CD4-positive, alpha-beta T cell treated with Interleukin-4 for 1 hour (primary cell): Measurements from ENCODE around the gene PPARD.
"Not testable (repeated sequence)": the region's sequence is repeated elsewhere in the genome, so short reads cannot be mapped to it uniquely, and the experiment has no call there.

Source experiments
- DNase-seq, 2 donors: peaks; one replicate each; pipeline ENCODE4 v3.0.0-alpha.2; 2020 to 2022

The PPARD gene

DNA sequence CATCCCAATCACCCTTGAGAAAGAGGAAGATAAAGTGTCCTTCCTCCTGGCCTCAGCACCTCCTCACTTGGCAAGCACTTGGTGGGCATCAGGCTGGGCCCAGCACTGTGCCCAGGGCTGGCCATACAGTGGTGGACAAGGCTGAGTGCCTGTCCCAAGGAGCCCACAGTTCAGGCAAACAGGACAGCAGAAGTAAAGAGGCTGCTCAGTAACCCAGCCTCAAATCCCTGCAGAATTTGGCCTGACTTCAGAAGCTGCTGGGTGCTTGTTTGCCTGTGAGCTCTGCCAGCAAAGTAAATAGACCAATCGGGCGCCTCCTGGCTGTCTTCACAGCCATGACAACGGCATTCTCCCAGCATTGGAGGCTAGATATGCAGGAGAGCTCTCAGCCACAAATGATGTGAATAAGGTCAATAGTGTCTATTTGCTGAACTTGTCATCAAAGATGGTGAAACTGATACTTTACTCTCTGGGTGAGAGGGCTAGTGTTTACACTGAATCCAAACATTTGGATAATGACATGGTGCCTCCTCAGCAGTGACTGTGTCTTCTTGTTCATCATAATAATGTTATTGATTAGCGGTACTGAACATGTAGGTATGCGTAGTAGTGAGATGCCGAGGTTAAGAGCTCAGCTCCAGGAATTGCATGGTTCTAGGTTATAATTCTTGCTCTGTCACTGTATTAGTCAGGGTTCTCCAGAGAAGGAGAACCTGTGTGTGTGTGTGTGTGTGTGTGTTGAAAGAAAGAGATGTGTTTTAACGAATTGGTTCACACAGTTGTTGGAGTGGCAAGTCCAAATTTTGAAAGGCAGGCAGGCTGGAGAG, 72.9 kb downstream of the PPARD start:
- DNase-seq: peak in 1 of 2 donors; percentile 42

DNA sequence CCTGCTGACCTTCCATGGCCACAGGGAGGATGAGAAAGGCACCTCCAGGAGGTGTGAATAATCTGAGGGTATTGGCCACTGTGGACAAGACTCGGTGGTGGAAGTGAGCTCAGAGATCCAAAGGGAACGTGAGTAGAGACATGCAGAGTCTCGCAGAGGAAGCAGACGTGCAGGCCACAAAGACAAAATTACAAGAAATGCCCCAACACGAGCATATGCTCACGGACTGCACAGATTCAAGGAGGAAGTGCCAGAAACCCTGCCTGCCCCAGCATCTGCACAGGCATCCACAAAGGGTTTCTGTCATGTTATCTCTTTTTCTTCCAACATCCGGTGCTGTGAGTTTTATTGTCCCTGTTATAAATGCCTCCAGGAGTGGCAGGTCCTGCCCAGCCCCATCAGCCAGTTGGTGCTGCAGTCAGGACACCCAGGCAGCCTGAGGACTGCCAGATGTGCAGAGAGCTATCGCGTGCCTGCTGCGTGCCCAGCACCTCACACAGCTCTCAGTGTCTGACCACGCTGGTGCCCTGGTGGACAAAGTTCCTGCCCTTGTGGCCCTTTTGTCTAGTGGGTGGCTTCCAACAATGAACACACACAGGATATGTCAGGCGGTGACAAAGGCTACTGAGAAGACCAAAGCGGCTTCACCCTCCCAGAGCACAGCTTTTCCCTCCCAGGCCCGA, 75.8 kb downstream of the PPARD start:
- DNase-seq: no peak

DNA sequence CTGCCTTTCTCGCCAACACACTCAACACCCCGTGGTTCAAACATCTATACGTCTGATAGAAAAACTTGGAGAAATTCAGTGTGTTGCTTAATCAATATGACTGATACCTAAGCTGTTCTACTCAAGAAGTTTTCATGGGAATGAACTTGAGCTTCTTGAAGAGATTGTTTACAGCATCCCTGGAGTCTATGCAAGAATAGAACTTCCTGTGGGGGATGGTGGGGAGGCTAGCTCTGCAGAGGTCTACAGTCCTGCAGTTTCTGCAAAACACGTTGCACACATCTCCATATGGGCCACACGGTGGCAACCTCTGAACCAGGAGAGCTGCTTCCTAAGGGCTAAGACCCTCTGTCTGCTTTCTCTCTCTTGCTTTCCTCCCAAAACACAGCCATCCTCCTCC, 77.1 kb downstream of the PPARD start:
- DNase-seq: no peak

DNA sequence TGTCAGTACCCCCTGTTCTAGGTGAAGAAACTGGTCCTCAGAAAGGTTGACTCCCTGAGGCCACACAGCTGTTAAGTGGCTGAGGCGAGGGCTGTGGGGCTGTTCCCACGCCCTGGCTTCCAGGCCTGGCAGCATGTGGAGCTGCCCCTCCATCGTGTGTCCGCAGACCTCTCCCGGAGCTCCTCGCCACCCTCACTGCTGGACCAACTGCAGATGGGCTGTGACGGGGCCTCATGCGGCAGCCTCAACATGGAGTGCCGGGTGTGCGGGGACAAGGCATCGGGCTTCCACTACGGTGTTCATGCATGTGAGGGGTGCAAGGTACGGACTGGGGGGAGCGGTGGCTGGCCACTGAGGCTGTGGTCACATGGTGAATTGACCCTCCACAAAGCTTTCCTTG, 77.6 kb downstream of the PPARD start:
- no peak for DNase-seq

DNA sequence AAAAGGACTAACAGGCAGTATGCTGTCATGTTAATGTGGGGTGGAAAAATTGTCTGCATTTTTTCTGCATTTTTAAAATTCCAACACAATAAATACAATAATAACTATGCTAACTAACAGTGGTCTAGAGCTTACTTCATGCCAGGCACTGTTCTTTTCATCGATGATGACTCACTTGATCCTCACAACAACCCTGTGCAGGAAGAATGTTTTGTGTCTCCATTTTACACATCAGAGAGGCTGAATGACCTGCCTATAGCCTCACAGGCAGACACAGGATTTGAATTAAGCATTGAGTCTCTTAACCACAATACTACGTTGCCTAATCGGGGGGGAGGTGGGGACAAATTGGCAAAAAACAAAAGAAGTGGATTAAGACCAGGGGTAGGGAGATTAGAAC, 82.9 kb downstream of the PPARD start:
- DNase-seq: no peak

DNA sequence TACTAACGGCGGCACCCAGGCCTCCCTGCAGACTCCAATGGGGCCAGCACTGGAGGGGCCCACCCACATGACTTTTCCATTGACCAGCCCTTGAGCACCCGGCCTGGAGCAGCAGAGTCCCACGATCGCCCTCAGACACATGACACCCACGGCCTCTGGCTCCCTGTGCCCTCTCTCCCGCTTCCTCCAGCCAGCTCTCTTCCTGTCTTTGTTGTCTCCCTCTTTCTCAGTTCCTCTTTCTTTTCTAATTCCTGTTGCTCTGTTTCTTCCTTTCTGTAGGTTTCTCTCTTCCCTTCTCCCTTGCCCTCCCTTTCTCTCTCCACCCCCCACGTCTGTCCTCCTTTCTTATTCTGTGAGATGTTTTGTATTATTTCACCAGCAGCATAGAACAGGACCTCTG, 83.7 kb downstream of the PPARD start:
- DNase-seq: no peak

DNA sequence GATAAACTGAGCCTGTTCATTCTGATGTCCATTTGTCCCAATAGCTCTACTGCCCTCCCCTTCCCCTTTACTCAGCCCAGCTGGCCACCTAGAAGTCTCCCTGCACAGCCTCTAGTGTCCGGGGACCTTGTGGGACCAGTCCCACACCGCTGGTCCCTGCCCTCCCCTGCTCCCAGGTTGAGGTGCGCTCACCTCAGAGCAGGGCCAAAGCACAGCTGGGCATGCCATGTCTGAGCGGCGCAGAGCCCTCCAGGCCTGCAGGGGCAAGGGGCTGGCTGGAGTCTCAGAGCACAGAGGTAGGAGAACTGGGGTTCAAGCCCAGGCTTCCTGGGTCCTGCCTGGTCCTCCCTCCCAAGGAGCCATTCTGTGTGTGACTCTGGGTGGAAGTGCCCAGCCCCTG, 85.1 kb downstream of the PPARD start:
- no peak for DNase-seq

DNA sequence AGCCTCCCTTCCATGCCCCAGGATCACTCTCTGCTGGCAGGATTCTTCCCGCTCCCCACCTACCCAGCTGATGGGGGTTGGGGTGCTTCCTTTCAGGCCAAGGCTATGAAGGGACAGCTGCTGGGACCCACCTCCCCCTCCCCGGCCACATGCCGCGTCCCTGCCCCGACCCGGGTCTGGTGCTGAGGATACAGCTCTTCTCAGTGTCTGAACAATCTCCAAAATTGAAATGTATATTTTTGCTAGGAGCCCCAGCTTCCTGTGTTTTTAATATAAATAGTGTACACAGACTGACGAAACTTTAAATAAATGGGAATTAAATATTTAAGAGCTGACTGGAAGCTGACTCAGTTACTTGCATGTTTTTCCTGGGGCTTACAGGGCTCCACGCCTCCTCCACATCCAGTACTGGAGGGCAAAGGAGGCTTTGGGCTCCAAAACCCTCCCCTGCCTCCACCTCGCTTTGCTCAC, 85.5 kb downstream of the PPARD start:
- no peak for DNase-seq

DNA sequence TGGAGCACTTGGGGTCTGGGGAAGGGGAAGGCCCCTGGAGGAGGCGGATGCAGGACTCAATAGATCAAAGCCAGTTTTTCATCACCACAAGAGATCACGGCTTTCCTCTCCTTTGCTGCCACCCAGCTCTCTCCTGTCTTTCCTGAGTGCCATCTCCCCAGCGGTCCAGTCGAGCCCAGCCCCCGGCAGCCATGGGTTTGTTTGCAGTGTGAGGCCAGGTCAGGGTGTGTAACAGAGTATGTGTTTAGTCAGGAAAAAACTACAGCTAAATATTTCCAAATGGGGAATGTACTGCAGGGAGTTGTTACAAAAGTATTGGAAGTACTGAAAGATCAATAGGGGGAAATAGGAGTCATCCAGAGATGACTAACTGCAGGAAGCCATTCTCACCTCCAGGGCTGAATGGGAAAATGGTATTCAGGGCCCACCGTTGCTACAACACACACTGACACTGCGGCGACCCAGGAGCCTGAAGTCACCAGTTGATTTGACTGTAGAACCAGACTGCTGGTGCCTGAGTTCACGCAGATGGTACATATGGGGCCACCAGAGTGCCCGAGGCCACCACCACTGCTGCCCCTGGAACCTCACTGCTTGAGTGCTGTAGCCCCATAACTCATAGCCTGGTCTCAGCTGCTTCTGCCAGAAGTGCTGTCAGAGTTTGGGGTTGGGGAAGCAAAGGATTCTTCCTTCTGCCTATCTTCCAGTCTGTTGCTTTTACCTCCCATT, 86.2 kb downstream of the PPARD start:
- no peak for DNase-seq

DNA sequence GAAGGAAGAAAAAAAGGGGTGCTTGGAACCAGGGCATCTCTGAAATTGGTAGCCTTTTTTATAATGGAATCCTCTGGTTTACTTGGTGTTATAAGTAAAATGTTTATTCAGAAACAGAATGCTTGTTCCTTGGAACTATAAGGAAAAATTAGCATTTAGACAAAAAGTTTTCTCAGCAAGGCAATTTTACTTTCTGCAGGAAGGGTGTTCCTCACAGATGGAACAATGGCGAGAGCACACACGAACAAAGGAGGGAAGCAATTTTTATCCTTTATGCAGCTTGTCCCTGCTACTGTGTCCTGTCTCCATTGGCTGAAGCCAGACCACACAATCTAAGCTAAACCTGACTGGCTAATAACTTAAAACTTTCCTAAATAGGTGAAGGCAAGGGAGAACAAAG, 87.1 kb downstream of the PPARD start:
- no peak for DNase-seq

DNA sequence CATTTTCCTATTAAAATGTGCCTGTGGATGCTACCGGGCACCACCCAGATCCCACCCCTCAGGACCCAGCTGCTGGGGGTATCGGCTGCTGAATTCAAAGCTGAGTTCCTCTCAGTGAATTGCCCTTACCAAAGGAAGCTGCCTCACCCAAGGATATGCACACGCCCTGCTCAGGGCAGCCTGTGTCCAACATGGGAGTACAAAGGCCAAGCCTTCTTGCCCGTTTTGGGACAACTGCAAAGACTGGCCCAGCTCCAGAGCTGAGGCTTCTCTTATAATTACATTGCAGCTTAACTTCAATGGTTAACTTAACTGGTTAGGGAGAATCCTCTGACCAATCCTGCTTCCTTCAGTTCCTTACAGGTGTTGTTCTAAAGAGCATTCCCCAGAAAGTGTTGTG, 89.9 kb downstream of the PPARD start:
- DNase-seq: no peak

DNA sequence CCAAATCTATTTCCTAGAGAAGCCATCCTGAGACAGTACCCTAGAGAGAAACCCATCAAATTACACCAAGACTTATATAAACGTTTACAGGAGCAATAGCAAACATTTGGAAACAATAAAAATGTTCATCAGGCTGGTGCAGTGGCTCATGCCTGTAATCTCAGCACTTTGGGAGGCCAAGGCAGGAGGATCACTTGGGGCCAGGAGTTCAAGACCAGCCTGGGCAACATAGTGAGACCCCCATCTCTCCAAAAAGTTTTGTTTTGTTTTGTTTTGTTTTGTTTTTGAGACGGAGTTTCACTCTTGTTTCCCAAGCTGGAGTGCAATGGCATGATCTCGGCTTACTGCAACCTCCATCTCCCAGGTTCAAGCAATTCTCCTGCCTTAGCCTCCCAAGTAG, 90.3 kb downstream of the PPARD start:
- DNase-seq: not testable (repeated sequence)

DNA sequence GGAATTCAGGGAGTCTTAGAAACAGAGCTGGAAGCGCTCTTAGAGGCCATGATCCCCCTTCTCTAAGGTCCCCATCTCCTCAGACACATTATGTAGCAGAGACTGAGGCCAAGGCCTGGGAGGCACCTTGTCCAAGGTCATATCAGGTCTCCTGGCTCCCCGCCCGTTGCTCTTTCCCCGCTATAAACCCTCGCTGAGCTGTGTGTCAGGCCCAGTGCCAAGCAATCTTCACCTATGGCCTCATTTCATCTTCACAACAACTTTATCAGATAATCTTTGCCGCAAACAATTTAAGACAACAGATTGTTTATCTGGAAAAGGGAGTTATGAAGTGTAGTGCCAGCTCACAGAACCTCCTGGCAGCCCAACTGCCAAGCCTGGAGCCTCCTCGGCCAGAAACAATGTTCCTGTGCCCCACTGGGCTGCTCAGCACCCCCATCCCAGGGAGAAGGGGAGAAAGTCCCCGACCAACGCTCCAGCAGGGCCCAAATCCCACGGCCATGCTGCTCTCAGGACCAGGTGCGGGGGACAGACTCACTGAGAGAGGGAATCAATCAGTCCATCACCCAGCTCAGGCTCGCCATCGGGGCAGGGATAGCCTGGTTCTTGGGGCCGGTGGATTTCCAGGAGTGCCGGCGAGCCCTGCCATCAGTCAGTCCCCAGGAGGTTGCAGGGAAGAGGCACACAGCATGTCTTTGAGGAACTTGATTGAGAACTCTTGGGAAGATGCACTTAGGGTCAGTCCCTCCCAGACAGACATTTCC, 92.9 kb downstream of the PPARD start:
- DNase-seq: no peak

DNA sequence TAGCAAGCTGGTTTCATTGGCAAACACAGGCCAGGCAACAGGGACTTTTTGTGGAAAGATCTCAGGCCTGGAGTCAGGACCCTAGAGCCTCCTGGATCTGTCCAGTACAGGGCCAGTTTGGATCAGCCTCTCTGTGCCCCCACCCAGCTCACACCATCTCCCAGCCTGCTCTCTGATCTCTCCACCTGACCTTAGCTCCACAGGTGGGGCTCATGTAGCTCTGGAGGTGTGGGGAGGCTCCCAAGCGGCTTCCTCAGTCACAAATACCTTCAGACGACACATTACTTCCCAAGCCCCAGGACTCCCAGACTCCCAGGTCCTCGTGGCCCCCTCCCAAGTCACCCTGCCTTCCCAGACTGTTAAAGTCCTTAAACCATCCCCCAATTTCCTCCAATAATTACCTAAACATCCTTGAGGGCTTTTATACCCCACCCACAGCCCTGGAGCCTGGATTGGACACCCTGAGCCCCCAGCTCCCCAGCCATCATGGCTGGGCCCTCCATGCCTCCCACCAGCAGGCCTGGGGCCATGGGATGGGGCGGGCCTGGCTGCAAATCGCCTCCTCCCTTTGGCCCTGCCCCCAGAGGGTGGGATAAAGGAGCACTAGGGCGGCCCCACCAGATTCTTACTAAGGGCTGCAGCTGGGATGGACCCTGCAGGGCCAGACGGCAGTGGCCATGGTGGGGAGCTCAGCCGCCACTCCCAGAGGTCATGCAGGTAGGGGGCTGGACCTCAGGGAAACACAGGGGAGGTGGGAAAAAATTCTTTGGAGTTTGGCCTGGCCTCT, 93.9 kb downstream of the PPARD start:
- DNase-seq: no peak

DNA sequence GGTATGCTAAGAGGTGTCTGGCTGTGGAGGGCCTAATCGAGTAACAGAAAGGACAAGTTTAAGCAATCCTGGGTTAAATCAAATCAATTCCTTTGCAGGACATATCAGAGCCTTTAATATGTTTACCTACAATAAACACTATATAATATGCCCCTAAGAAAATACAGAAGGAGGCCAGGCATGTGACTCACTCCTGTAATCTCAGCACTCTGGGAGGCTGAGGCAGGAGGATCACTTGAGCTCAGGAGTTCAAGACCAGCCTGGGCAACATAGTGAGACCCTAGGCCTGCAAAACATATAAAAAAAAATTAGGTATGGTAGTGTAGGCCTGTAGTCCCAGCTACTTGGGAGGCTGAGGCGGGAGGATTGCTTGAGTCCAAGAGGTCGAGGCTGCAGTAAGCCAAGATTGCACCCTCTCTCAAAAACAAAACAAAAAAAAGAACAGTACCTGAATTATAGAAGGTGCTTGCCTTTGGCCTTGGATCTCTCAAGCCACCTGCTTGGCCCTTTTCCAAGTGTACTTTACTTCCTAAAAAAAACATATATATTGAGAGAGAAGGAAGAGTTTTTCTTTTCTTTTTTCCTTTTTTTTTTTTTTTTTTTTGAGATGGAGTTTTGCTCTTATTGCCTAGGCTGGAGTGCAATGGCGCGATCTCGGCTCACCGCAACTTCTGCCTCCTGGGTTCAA, 96.2 kb downstream of the PPARD start:
- DNase-seq: not testable (repeated sequence)

DNA sequence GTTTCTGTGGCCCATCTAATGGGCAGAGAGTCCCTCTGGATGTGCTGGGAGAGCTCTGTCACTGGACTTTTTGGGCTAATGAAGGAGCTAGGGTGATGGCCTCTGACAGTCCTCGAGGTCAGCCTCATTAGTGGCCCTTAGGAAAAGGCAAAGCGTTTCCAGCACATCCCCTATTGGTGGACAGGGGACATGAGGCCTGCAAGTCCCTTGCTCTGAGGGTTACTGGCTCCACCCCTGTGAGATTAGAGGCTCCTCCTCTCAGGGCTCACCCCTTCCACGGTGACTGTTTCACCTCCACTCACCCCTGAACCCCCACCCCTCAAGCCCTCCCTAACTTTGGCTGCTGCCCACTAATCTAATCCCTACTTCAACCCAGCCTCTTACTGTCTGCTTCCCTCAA, 97.0 kb downstream of the PPARD start:
- DNase-seq: no peak

DNA sequence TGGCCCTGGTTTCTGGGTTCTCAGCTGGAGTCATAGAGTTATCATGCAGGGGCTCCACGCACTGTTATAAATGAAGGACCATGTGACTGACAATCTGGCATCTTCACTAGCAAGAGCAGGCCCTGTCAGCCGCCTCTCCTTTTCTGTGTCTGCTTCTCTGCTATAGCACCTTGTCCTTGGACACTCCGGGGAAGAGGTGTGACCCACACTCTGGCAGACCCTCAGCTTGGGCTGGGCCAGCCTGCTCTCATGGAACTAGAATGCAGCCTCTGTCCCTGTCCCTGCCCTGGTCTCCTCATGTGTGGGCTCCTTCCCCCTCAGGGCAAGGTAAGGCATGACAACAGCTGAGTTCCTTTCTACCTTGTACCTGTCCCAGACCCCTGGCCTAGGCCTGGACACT, 98.8 kb downstream of the PPARD start:
- no peak for DNase-seq

DNA sequence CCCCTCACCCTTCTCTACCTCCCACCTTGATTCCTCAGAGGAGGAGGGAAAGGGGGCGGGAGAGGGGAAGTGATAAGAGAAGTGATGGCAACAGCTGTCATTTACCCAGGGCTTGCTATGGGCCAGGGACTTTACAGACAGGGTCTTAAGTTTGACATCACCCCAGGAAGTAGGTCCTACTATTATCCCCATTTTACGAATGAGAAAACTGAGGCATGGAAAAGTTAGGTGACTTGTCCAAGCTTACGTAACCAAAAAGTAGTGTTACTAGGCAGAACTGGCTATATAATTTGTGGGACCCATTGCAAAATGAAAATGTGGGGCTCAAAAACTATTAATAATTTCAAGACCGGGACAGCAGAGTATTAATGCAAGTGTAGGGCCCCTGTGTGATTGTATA, 99.3 kb downstream of the PPARD start:
- DNase-seq: no peak

DNA sequence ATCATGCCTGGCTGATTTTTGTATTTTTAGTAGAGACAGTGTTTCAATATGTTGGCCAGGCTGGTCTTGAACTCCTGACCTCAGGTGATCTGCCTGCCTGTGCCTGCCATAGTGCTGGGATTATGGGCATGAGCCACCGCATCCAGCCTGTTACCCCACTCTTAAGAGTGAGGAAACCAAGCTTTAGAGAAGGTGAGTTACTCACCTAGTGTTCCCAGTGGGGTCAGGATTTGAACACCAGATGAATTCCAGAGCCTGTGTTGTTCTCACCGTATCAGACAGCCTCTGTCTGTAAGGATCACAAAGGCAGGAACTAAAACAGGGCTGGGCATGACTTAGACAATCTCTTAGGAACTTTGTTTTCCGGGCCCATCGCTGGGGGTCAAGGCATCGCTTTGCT, 100.3 kb downstream of the PPARD start:
- no peak for DNase-seq

DNA sequence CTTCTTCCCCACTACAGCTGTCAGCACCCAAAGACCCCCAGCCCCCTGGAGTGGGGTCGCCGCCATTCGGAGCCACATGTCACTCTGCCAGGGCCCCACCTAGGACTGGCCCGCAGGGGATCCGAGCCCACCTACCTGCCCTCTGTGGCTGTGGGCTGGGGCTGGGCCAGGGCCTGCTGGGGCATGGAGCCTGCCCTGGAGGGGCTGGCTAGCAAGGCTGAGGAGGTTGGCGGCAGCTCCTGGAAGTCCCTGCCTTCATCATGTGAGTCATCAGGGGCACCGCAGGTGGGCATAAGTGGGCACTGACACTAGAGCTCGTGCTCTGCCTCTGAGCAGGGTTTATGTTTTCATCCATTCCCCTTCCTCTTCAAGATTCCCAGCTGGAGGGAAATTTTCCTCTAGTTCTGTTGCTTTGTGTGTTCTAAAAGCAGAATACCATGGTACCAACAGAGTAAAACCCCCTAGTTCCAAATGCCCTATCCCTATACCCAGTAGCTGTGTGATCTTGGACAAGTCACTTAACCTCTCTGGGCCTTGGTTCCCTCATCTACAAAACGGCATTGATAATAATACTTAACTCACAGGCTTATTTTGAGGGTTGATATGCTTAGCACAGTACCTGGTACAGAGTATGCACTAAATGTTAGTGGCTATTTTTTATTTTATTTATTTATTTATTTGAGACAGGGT, 101.1 kb downstream of the PPARD start:
- no peak for DNase-seq

DNA sequence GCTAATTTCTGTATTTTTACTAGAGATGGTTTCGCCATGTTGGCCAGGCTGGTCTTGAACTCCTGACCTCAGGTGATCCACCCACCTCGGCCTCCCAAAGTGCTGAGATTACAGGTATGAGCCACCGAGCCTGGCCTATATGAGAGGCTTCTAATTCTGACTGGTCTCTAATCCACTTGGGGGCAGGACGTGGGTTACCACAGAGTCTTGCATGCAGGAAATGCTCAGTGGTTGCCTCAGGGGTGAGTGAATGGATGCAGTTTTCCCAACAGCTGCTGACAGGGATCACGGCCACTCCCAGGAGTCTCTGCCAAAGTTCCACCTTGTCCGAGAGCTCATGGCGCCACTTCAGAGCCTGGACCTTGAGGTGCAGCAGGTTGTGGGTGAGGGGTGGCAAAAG, 103.3 kb downstream of the PPARD start:
- DNase-seq: peak in 1 of 2 donors; percentile 17
